Measurements from ENCODE around the gene RTN4IP1.

The RTN4IP1 gene

GRCh38 chr6:106540907-106541306, 88.4 kb downstream of the RTN4IP1 start:
- no peak for DNase-seq

DNA sequence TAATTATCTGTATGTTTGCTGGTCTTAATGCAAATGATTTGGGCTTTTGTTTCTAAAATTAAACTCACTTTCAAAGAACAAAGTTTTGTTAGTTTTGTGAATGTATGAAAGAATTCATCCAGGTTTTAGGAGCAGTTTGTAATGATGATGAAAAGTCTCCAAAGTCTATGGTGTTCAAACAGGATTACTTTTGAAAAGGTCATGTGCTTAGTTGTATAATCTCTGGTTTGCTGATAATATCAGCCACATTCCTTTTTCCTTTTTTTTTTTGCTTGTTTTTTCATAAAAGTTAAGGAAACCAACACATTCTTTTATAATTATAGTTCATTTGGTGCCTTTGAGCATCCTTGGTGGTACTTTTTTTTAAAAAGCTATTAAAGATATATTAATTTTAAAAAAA, 88.9 kb downstream of the RTN4IP1 start:
- no peak for DNase-seq

- no peak for DNase-seq
Measured at GRCh38 chr6:106539936-106540335, 89.4 kb downstream of the RTN4IP1 start.

DNA sequence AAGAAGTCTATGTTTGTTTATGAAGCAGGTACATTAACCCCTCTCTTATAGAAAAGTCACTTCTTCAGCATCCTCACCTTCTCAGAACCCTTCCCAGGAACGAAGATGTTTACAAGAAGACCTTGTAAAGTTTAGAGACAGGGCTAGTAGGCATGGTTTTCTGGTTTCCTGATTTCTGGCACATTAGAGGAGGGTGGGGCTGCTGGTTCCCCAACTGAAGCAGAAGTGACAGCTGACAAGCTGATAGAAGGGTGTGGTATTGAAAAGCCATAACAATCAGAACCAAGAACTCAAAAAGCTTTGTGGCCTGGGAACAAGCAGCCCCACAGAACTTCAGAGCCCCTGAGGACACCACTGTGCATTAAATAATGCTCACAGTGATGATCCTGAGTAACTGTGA, 91.2 kb downstream of the RTN4IP1 start:
- peak; percentile 13 for DNase-seq

GRCh38 chr6:106537662-106538061, 91.6 kb downstream of the RTN4IP1 start:
- no peak for DNase-seq

DNA sequence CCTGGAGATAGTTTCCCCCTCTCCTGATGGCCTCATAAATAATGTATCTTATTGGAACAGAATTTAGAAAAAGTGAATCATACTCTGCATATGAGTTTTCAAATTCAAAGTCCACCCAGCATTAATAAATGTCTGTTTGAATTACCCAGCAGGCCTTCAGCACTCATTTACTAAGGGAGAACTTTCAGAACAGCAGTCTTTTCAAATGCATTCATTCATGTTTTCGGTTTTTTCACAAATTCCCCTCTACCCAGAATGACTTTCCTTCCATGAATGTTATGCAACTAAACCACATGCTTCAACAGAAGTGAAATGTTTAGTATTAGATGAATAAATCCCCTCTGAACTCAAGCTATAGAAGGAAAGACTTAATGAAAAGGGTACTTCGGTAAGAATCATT, 92.4 kb downstream of the RTN4IP1 start:
- no peak for DNase-seq

DNA sequence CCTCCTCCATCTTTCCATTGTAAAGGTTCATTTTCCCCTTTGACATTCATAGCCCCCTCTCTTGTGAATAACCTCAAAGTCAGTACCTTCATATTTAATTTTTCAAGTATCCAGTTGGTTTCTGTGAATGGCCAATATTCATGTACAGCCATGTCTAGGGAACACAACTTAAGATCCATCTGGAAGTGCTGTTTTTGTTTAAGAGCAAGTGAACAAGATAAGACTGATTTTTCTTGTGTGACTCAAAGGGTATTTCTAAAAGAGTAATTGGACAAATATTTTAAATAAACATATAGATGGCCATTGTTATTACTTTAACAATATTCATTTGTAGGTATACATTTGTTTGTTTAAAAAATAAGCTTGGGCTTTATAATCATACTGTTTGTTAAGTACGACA, 92.9 kb downstream of the RTN4IP1 start:
- no peak for DNase-seq

DNA sequence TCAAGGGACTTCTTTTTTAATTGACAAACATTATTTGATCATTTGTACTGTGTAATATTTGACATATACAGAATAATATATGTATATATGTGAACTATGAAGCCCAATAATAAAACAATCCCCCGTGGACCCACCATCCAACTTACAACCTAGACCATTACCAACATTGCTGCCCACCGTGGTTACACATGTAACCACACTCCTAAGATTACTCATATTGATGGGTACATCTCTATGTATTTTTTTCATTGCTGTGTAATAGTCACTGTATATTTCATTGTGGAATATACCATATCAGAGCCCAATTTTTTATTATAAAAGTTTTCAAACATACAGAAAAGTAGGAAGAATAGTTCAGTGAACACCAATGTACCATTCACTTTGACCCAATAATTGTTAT, 94.3 kb downstream of the RTN4IP1 start:
- no peak for DNase-seq

DNA sequence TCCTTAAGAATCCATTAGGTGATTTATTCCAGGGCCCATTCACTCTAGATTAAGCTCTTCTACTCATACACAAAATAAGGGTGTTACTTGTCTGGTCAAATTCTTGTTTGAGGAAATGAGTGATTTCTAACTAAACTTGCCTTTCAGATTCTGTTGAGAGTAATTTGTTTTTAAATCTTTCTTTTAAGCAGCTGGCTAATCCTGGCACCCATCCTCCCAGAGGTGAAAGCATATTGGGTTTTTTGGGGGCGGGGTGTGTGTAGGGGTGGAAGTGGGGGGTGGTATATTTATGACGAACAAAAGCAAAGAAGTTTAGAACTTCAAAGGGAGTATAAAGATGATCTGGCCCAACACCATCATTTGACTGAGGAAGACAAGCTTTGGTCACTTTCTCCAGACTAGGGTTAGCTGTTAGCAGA, 94.7 kb downstream of the RTN4IP1 start:
- DNase-seq = no peak

- no peak for DNase-seq
Measured at GRCh38 chr6:106534004-106534403, 95.3 kb downstream of the RTN4IP1 start.

DNA sequence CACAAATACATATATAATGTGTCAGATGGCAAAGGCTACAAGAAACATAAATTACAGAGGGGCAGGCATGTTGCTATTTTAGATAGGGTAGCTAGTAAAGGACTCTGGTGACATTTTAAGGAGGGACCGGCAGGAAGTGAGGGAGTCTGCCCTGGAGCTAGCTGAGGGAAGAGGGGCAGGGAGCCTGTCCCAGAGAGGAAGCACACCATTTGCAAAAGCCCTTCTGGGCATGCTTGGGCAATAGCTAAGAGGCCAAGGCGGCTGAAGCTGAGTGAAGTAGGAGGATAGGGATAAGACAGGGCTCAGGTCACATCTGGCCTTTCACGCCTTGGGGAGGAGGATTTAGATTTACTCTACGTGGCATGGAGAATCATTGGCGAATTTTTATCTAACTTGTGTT, 96.2 kb downstream of the RTN4IP1 start:
- DNase-seq = no peak

- no peak for DNase-seq
Measured at GRCh38 chr6:106530502-106530901, 98.8 kb downstream of the RTN4IP1 start.

DNA sequence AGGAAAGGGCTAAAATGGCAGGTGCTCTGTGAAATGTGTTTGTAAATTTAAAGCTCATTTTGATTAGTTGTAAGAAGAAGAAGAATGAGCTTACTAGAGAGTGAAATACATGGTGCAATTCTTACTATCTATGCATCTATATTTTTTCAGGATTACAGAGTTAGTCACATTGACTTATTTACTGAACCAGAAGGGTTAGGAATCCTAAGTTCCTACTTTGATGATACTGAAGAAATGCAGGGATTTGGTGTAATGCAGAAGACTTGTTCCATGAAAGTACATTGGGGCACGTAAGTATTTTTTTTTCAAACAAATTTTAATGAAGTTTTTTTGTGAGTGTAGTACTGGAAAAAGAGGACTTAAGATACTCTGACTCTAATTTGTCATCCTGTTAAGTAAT, 99.3 kb downstream of the RTN4IP1 start:
- DNase-seq = no peak

GRCh38 chr6:106529438-106529837, 99.9 kb downstream of the RTN4IP1 start:
- no peak for DNase-seq

DNA sequence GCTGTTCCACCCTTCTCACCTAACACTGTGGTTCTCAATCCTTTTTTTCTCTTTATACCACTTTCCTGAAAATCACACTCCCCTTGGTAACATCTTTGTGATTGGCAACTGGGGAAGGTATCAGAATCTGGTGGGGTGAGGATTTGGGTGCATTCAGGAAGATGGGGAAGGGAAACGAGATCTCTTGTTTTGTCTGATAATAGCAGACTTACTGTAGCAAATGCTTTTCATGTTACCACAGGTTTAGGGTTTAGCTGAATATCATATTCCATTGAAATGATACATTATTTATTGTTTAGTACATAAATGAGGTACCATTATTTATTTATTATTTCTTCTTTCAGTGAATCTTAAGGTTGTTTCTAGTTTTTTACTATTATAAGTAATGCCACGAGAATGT, 100.8 kb downstream of the RTN4IP1 start:
- no peak for DNase-seq

DNA sequence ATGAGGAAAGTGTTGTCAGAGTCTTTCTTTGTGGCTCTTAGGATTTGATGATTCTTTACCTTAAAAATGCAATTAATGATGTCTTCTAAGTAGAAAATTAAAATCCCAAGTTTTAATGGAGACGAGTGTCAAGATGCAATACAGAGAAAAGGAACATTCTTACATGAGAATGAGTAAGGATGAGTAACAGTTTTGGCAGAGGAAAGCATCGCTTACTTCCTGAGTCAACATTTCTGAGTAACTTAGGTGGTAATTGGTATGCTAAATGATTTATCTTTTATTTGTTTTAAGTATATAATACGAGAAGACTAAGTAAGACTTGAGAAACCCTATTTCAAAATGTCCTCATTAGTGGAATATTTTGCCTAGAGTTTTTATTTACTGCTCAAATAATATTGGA, 101.3 kb downstream of the RTN4IP1 start:
- DNase-seq = no peak

DNA sequence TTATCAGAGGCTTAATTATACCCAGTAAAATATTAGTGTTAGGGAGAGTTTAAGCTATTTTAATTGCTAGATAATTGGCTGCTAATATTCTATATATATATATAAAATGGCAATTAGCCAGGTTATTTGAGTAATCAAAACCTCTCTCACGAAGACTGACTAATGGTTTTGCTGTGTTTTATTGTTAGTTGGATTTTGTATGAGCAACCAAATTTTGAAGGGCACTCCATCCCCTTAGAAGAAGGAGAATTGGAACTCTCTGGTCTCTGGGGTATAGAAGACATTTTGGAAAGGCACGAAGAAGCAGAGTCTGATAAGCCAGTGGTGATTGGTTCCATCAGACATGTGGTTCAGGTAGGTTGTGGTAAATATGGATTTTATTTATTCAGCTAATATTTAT, 102.2 kb downstream of the RTN4IP1 start:
- no peak for DNase-seq

GRCh38 chr6:106525882-106526275, 103.4 kb downstream of the RTN4IP1 start:
- DNase-seq = no peak

GRCh38 chr6:106525107-106525881, 104.0 kb downstream of the RTN4IP1 start:
- peak; percentile 49 for DNase-seq

DNA sequence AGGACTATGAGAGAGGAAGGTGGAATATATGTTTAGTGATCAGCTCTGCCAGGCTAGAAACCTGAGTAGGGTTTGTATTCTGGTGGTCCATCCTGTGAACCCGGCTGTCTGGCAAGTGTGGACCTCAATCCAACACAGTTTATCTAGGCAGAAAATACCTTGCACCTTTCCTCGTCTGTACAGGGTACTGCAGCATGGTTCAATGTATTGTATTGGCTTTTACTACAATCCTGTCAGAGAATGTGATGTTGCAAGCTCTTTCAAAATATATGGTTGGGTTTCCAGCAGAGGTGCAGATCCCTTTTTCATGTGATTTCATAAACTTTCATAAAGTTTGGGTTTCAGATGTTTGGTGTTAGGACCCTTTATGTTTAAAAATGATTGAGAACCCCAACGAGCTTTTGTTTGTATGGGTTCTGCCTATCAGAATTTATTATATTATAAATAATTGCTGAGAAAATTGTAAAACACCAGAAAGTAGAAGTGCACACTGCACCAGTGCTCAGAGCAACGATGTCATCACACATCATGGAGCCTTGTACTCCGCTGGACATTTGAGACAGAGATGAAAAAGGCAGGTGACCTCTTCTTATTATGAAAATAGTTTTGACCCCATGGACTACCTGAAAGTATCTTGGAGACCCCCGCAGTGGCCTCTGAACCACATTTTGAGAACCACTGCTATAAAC, 106.6 kb downstream of the RTN4IP1 start:
- DNase-seq = no peak
